UCSD-AML1 (cell line): ENCODE data around the gene HSD11B2.

Experiments used
- DNase-seq: peaks from one replicate; lab custom pipeline; 2025; ENCODE audit not compliant: unreplicated experiment; lab: John Stamatoyannopoulos, UW

Gene HSD11B2

DNA sequence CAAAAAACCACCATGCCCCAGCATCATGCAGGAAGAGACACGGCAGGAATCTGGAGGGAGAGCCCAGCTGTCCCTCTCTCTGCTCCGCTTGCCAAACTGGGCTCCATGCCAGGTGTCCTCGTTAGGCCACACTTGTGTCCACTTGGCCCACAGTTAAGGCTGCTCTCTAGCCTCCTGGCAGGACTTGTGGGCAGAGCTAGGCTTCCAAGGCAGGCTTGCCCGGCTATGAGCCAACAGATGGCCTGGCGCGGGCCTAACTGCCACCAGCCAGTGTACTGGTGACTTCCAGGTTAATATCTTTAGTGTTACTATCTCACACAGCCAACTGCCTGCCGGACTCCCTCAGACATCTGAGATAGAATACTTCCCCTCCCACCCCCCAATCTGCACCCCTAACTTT lies 39.4 kb downstream of the HSD11B2 start:
- DNase-seq = no peak

DNA sequence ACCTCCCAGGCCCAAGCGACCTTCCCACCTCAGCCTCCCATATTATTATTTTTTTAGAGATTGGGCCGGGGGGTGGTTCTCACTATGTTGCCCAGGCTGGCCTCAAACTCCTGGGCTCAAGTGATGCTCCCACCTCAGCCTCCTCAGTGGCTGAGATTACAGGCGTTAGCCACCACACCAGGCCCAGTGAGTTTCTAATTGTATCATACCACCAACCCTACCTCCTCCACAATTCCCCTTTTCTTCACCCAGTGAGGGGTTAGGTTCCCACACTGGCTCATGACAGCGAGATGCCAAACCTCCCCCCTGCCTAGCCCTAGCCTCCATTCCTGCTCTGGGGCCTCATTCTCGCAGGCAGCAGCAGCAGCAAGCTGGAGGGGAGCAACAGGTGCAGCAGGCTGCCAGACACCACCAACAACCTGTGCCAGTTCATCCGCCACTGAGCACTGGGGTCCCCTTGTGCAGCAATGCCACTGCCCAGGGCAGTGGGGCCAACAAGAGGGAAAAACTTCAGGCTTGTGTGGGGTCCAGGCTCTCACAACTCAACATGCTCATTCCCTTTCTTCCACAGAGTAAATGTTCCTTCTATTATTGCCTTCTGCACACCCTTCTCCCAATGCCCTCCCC lies 41.0 kb downstream of the HSD11B2 start:
- no peak for DNase-seq

DNA sequence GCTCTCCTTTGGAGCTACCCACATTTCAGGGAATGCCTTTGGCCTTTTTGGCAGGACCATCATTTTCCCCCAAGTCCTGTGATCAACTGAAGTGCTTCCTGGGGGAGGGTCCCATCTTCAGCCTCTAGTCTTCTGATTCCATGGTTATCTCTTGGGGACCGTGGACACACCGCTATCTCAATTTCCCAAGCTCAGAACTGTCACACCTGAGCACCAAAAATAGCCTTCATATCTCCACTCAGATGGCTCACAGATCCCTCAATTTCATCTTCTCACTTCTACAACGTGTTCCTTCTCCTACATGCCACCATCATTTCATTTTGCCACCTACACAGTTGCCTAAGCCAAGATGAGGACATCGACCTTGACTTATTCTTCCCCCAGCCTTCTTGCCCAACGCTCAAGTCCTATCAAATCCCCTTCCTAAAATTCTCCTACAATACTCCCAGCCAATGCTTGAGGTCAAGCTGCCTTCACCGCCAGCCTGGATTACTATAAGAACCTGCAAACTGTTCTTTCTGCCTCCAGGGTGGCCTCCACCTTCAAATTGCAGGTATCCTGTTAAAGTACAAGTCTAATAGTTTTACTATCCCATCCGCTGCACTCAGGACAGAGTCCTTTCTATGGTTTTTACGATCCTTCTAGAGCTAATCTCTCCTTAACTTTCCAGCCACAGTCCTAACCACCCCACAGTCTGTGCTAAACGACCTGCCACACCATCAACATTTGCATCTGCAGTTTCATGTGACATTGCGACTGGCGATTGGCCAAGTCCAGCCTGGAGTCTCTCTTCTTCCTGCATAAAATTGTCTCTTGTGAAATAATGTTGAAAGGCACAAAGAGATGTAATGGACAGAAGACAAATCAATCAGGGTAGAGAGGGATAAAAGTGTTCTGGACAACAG lies 43.9 kb downstream of the HSD11B2 start:
- no peak for DNase-seq

DNA sequence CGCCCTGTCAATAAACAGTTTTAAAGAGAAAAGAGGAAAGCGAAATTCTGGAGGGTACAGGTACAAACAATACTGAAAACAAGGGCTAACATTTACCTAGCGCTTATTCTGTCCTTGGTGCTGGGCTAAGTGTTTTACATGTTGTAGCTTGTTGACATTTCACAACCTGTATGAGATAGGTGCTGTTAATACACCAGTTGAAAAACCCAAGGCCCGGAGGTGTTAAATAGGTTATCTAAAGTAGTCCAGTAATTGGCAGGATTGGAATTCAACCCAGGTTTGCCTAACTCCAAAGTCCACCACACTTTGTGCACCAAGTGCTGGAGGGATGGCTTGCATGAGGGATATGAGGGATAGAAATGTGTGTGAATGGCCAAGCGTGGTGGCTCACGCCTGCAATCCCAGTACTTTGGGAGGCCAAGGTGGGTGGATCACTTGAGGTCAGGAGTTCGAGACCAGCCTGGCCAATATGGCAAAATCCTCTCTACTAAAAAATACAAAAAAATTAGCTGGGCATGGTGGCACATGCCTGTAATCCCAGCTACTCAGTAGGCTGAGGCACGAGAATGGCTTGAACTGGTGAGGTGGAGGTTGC lies 47.1 kb downstream of the HSD11B2 start:
- no peak for DNase-seq

DNA sequence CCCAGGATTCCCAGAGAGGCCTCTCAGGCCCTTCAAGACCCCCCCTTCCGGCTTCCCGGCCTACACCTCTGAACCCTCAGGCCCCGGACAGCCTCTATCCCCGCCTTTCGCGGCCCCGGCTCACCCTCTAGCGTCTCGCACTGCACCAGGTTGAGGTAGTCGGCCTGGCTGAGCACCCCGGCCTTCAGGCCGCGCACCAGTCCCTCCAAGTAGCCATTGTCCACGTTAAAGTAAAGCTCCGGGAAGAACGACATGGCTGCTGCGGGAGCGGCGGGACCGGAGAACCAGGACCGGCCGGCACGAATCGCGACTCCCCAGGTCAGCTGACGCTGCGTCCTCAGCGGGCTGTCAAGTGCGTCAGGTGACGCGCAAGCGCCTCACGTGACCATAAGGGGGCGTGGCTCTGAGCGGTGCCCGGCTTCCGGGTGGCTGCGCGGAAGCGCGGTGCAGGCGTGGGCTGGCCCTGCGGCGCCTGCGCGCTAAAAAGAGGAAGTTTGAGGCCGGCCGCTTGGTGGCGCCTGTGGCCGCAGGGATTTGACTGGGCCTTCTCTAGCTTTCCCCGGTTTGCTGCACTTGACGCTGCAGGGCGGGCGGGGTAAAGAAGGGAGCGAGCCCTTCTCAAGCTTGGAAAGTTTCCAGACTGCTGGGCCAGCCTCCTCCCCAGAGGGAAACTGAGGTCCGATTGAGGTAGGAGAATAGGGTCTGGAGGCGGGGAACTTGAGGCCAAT lies 50.1 kb downstream of the HSD11B2 start, which contains the start of gene ATP6V0D1:
Gene ATP6V0D1, minus strand, starts transcription at position 325 of the 728 bp plus-strand sequence. Its CDS starts 71 bp downstream, at position 254.
- DNase-seq = peak; percentile 99

DNA sequence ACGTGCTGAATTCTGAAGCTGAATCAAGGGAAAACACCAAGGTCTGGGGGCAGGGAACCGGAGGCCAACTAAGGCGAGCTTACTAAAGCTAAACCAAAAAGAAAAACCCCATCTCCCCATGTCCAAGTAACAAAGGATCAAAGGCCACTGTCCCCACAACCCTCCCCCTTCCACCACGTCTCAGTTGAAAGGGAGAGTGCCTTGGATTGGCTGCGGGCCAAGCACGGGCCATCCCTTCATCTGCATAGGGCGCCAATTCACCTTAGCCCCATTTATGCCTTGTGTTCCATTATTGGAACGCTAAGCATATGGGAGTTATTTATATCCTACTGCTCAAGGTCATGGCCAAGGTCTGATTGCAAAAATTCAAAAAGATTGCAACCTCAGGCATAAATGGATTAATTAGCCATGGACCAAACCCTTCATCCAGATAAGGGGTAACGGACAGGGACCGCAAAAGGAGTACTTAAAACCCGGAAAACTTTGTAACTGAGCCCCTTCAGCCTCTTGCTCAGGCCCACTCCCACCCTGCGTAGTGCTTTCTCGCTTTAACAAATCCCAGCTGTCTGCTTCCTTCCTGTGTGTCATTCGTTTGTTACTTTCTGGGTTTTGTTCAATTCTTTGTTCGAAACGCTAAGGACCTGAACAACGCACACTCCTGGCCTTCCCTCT lies 50.8 kb downstream of the HSD11B2 start:
- peak; percentile 69 for DNase-seq

DNA sequence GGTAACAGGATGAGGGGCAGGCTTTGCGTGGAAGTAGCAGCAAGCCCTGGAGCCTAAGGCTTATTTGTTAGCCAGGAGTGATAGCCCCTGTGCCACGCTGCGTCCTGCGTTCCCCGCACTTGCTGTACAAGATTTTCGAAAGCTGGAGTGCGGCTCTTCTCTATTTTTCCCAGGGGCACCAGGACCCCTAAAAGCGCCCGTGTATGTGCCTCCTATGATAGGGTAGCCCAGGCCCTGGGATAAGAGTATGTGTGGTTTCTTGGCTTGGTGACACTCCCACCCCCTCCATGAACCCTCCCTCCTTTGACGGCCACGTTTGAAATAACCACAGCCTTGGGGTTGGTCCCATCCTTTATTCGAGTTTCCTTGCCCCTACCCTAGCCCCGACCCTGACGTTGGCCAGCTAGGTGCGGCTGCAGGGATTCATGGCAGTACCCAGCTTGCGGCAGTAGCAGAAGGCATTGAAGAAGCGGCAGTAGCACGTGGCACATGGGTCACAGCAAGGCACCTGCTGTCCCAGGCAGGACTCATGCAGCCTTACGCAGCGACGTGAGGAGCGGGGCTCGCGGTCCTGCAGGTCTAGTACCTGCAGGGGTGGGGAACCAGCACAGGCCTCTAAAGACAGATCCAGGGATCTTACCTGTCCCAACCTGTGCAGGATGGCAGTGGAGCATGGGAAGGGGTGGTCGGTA lies 51.5 kb downstream of the HSD11B2 start:
- DNase-seq = no peak

DNA sequence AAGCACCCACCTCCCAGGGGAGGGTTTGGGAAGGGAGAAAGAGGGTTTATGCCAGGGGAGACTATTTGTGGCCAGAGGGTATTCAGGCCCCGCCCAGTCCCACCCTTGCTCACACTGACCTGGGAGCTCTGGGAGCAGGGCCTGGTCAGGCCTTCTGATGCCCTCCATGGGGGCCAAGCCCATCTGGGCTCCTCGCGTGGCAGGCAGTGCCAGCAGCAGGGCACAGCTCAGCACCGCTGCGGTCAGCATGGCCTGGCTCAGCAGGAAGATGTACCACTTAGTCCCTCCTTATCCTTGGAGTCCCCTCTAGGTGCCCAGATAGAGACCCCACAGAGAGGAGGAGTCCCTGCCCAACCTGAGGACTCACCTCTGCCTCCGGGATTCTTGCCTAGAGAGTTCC lies 52.2 kb downstream of the HSD11B2 start, which contains the start of gene AGRP:
Gene AGRP, minus strand, starts transcription at position 398 of the 400 bp plus-strand sequence. Its CDS starts 149 bp downstream, at position 249.
- DNase-seq = no peak

DNA sequence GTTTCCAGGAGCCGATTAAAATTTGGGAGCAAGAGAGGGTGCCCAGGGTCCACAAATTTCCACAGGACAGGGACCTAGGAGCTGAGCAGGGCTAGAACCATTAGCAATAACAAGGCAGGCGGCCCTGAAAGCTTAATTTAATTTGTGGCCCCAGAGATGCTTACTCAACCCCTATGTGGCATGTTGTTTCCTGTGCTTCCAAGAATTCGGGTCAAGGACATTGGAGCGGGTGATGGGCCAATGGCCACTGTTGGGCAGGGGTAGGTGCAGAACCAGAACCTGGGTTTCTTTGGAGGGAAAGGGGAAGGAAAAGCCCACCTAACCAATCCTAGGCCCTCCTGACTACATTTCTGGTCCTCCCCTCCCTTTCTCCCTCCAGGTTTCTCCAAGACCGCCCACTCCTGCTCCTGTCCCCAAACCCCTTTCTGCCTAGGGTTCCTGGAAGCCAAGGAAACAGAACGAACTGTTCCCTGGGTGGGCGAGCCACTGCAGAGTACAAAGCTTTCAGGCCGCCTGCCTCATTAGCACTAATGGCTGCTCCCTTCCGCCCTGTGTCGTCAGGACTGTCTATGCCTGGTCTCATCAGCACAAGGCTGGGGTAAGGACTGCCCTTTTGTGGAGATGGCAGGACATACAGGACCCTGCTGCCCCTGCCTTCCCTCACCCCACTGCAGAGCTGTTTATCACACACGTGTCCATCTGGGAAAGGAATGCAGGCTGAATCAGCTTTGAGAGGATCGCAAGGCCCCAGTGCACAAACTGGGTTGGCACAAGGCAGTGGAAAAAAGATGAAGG lies 53.0 kb downstream of the HSD11B2 start:
- DNase-seq = no peak

DNA sequence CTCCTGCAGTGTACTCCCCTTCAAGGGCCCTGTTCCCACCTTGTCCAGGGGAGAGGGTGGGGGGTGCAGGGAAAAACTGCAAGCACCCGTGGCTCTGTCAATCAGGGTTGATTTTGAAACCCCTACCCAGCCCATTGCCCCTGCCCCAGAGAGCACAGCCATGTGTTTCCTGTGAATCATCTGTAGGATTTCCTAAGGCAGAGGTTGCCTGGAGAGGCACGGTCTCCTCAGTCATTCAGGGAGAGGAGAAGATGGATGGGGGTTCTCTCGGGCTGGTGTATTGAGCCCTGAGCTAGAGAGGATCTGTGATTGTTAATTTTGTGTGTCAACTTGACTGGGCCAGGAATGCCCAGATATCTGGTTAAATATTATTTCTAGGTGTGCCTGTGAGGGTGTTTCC lies 55.9 kb downstream of the HSD11B2 start:
- DNase-seq = peak; percentile 29
